Measurements from ENCODE around the gene PLA2G12B.
"Not testable (repeated sequence)": the region's sequence is repeated elsewhere in the genome, so short reads cannot be mapped to it uniquely, and the experiment has no call there.

GRCh38 chr10:72917803-72918332 lies 36.7 kb downstream of the PLA2G12B start:
- TF ChIP-seq CTCF (IDR thresholded peaks at IDR 0.05; ENCODE audit: insufficient read depth, low read length); REST (IDR thresholded peaks at IDR 0.05; ENCODE audit: insufficient replicate concordance, low read depth); POLR2AphosphoS5 (IDR thresholded peaks at IDR 0.05; ENCODE audit: low read depth): not testable (repeated sequence)

Data from HL-60 (cell line).